HCT116 (cell line): Measurements from ENCODE around the gene TFDP1. TPM values are rescaled to one million over a fixed set of nuclear protein-coding genes. Genes with fewer than 3 reads are reported as not detected.

Experiments used
- ATAC-seq: fragments of 200-7000 bp; cut with Tn5 transposase; 2 replicates; pipeline ENCODE4 v1.9.1; 2020; ENCODE audit warnings: mild to moderate bottlenecking, moderate library complexity
- BruUV-seq: library from RNA; stranded (reverse); fragments of 400-500 nt; replicated peaks from 2 replicates; lab custom pipeline; 2021; lab: Mats Ljungman, UMichigan
- CTCF ChIA-PET: fragments of 300-600 bp; sonication (Branson Sonifier 250); formaldehyde crosslinking; loops from one replicate; lab custom pipeline; 2021; ENCODE audit warnings: antibody characterized with exemption; lab: Charles Lee
- POLR2A ChIA-PET: fragments of 300-600, 350-600 bp; sonication (Branson Sonifier 250); formaldehyde crosslinking; loops from one replicate; lab custom pipeline; 2021; ENCODE audit warnings: antibody characterized with exemption; lab: Charles Lee
- RAD21 ChIA-PET, 2 experiments: fragments of 300-600 bp; sonication (Branson Sonifier 250); formaldehyde crosslinking; loops; one replicate each; lab custom pipeline; 2023; ENCODE audit warnings: low total read pairs in 2 of 2; ENCODE audit not compliant: uncharacterized antibody in 2 of 2, unreplicated experiment in 2 of 2, low non-redundant PET in 1 of 2; lab: Charles Lee
- DNase-seq: peaks from one replicate; pipeline ENCODE4 v3.0.0-alpha.2; 2010; ENCODE audit warnings: low read depth, low spot score
- H2AFZ ChIP-seq: fragments of 200-600 bp; shearing (Covaris generic), sonication (generic); 2 replicates; pipeline ENCODE4 v1.6.1; 2017; ENCODE audit warnings: low read depth, mixed run types, mixed read lengths, antibody characterized with exemption, low read length; ENCODE audit not compliant: poor library complexity, severe bottlenecking
- H3K27ac ChIP-seq: 2 replicates; pipeline ENCODE4 v1.5.1; 2012; ENCODE audit warnings: low read depth, low read length
- H3K27me3 ChIP-seq: fragments of 200-600 bp; sonication (generic); 2 replicates; pipeline ENCODE4 v1.6.1; 2016; ENCODE audit warnings: mixed run types, low read length, mixed read lengths; ENCODE audit not compliant: insufficient read depth
- H3K36me3 ChIP-seq, 2 experiments: fragments of 200-500 bp in 1 of 2; fragments of 200-600 bp in 1 of 2; sonication (Bioruptor generic) in 1 of 2; sonication (generic) in 1 of 2; 2 replicates each; pipeline versions ENCODE4 v1.5.1 to v1.6.1; 2014 to 2016; ENCODE audit warnings: low read length in 2 of 2, inconsistent platforms in 1 of 2, mixed read lengths in 1 of 2, mixed run types in 1 of 2; ENCODE audit not compliant: insufficient read depth in 2 of 2, control insufficient read depth in 1 of 2
- H3K4me1 ChIP-seq, 2 experiments: fragments of 200-600 bp in 1 of 2; sonication (generic) in 1 of 2; 2 replicates each; pipeline versions ENCODE4 v1.5.1 to v1.6.1; 2012 to 2017; ENCODE audit warnings: low read length in 2 of 2, inconsistent platforms in 1 of 2, mild to moderate bottlenecking in 1 of 2, mixed read lengths in 1 of 2, mixed run types in 1 of 2, moderate library complexity in 1 of 2; ENCODE audit not compliant: insufficient read depth in 2 of 2, control insufficient read depth in 1 of 2
- H3K4me2 ChIP-seq: fragments of 200-600 bp; sonication (generic); 2 replicates; pipeline ENCODE4 v1.6.1; 2017; ENCODE audit warnings: mixed run types, low read length, mixed read lengths
- H3K4me3 ChIP-seq, 2 experiments: fragments of 200-600 bp in 1 of 2; sonication (generic) in 1 of 2; replicated peaks in 1 of 2; 2 replicates each; pipeline ENCODE4 v1.5.1; 2011 to 2016; ENCODE audit warnings: low read length in 2 of 2, control low read depth in 1 of 2, low read depth in 1 of 2, mild to moderate bottlenecking in 1 of 2, mixed read lengths in 1 of 2, mixed run types in 1 of 2
- H3K79me2 ChIP-seq: fragments of 200-600 bp; sonication (generic); 2 replicates; pipeline ENCODE4 v1.6.1; 2017; ENCODE audit warnings: mild to moderate bottlenecking, mixed run types, low read length, moderate library complexity, mixed read lengths; ENCODE audit not compliant: insufficient read depth
- H3K9ac ChIP-seq: fragments of 200-600 bp; sonication (generic); 2 replicates; pipeline ENCODE4 v1.6.1; 2016; ENCODE audit warnings: low read length, mixed read lengths
- H3K9me2 ChIP-seq: fragments of 200-600 bp; sonication (generic), shearing (Covaris generic); 2 replicates; pipeline ENCODE4 v1.6.1; 2017; ENCODE audit warnings: mixed run types, mild to moderate bottlenecking, moderate library complexity; ENCODE audit not compliant: insufficient read depth
- H3K9me3 ChIP-seq, 2 experiments: fragments of 200-500 bp in 1 of 2; fragments of 200-600 bp in 1 of 2; sonication (Bioruptor generic) in 1 of 2; sonication (generic) in 1 of 2; 2 replicates each; pipeline ENCODE4 v1.6.1; 2014 to 2017; ENCODE audit warnings: low read length in 2 of 2, mixed read lengths in 2 of 2, inconsistent platforms in 1 of 2, low read depth in 1 of 2, mild to moderate bottlenecking in 1 of 2, mixed run types in 1 of 2, moderate library complexity in 1 of 2; ENCODE audit not compliant: control insufficient read depth in 1 of 2, insufficient read depth in 1 of 2
- H4K20me1 ChIP-seq: fragments of 200-600 bp; sonication (generic), shearing (Covaris generic); 2 replicates; pipeline ENCODE4 v1.6.1; 2017; ENCODE audit warnings: mixed run types, mild to moderate bottlenecking, moderate library complexity; ENCODE audit not compliant: insufficient read depth
- ATF3 ChIP-seq: IDR thresholded peaks from 2 replicates; pipeline ENCODE4 v1.6.1; 2012
- CTCF ChIP-seq, 3 experiments: fragments of 200-600 bp in 1 of 3; sonication (generic) in 1 of 3; IDR thresholded peaks in 2 of 3; conservative IDR thresholded peaks in 1 of 3; 2 replicates each; pipeline ENCODE4 v1.5.1; 2012 to 2017; ENCODE audit warnings: low read depth in 2 of 3, low read length in 2 of 3, antibody characterized with exemption in 1 of 3, borderline replicate concordance in 1 of 3, control low read depth in 1 of 3, mild to moderate bottlenecking in 1 of 3, mixed read lengths in 1 of 3, mixed run types in 1 of 3, moderate library complexity in 1 of 3; ENCODE audit not compliant: insufficient read depth in 1 of 3
- EGR1 ChIP-seq: IDR thresholded peaks from 2 replicates; pipeline ENCODE4 v1.6.1; 2012; ENCODE audit warnings: low read depth
- JUND ChIP-seq: IDR thresholded peaks from 2 replicates; pipeline ENCODE4 v1.6.1; 2012
- MAX ChIP-seq: IDR thresholded peaks from 2 replicates; pipeline ENCODE4 v1.6.1; 2012
- POLR2A ChIP-seq: IDR thresholded peaks from 2 replicates; pipeline ENCODE4 v1.7.0; 2011; ENCODE audit warnings: borderline replicate concordance; ENCODE audit not compliant: insufficient read depth, insufficient read length; ENCODE audit errors: extremely low read depth
- POLR2AphosphoS5 ChIP-seq: IDR thresholded peaks from 2 replicates; pipeline ENCODE4 v1.6.1; 2011; ENCODE audit warnings: mild to moderate bottlenecking, low read depth, low read length, moderate library complexity
- RAD21 ChIP-seq: IDR thresholded peaks from 2 replicates; pipeline ENCODE4 v1.6.1; 2012; ENCODE audit warnings: low read depth, mild to moderate bottlenecking
- REST ChIP-seq: IDR thresholded peaks from 2 replicates; pipeline ENCODE4 v1.6.1; 2012; ENCODE audit warnings: low read depth
- YY1 ChIP-seq: IDR thresholded peaks from 2 replicates; pipeline ENCODE4 v1.6.1; 2011; ENCODE audit warnings: low read length, low read depth, moderate library complexity, mild to moderate bottlenecking; ENCODE audit not compliant: insufficient replicate concordance; ENCODE audit errors: extremely low read depth
- ZFX ChIP-seq: fragments of 450-650 bp; IDR thresholded peaks from 2 replicates; pipeline ENCODE4 v1.6.1; 2017
- ZNF274 ChIP-seq: fragments of 200-500 bp; sonication (Bioruptor generic); IDR thresholded peaks from 2 replicates; pipeline ENCODE4 v1.6.1; 2014; ENCODE audit warnings: mild to moderate bottlenecking, low read depth, low read length, inconsistent platforms
- intact Hi-C: fragments of 100-400 bp; cut with micrococcal nuclease; formaldehyde crosslinking; loops from 2 replicates; pipeline ENCODE4 v1.10.0; 2022
- total RNA-seq: library from RNA; stranded (reverse); gene quantifications from one replicate; pipeline ENCODE4 v1.2.1, GENCODE V29; 2021; ENCODE audit not compliant: unreplicated experiment

The TFDP1 gene
- total RNA-seq, 1 experiment from 2014 or later, result 169 TPM

- no peaks in the 10 kb centered on the region for H3K79me2 ChIP-seq
- H4K20me1 ChIP-seq, result no peaks in the 10 kb centered on the region
- no peak overlapping the region for H3K9ac ChIP-seq
- no peak overlapping the region for H3K4me2 ChIP-seq
- TF ChIP-seq POLR2AphosphoS5 (no peak), REST (no peak), ZFX (no peak), MAX (no peak), RAD21 (no peak), EGR1 (no peak), POLR2A (no peak), ATF3 (no peak), CTCF (IDR thresholded peaks at IDR 0.05 in 2 of 3, conservative IDR thresholded peaks at IDR 0.05 in 1 of 3; ENCODE audit: borderline replicate concordance in 1 of 3, insufficient read depth in 1 of 3, low read depth in 2 of 3, low read length in 2 of 3) (no peak), YY1 (no peak), JUND (no peak), ZNF274 (no peak)
- no peaks in the 10 kb centered on the region for H3K9me3 ChIP-seq
- H3K36me3 ChIP-seq, result no peaks in the 10 kb centered on the region; a peak in 1 of 4 replicates
- ATAC-seq (no peak), DNase-seq (no peak)
- intact Hi-C loops, result no loop called here
- no peaks in the 10 kb centered on the region for H3K27me3 ChIP-seq
- H3K27ac ChIP-seq, result no peak overlapping the region
- H3K4me1 ChIP-seq, result no peaks in the 10 kb centered on the region
- no peaks in the 10 kb centered on the region for H3K9me2 ChIP-seq
- no peak overlapping the region for H2AFZ ChIP-seq
- CTCF ChIA-PET, result no interaction called here
- POLR2A ChIA-PET, result no interaction called here
- RAD21 ChIA-PET, result no interaction called here
- no peak overlapping the region for H3K4me3 ChIP-seq
- no TSS peak for BruUV-seq
Observed at GRCh38 chr13:113553511-113554332, 30.8 kb upstream of the TFDP1 start.
